ENCODE measurements around the gene SFT2D2.
"Not testable (repeated sequence)": the region's sequence is repeated elsewhere in the genome, so short reads cannot be mapped to it uniquely, and the experiment has no call there.

Gene SFT2D2

GRCh38 chr1:168225476-168226190 lies at the start of gene SFT2D2:
TSS of gene SFT2D2 (plus strand) at chr1:168226004. CDS start at chr1:168226080, 76 bp downstream.
- DNase-seq, result peak; percentile 85

GRCh38 chr1:168178227-168178637 lies 47.6 kb upstream of the SFT2D2 start:
- no peak for DNase-seq

GRCh38 chr1:168178638-168179437 lies 47.0 kb upstream of the SFT2D2 start, which contains the start of gene TIPRL:
TSS of gene TIPRL (plus strand) at chr1:168178962. CDS start at chr1:168179078, 116 bp downstream.
- peak; percentile 98 for DNase-seq

- DNase-seq, result no peak
These were observed 46.2 kb upstream of the SFT2D2 start for GRCh38 chr1:168179438-168180147.

- no peak for DNase-seq
These were observed 45.7 kb upstream of the SFT2D2 start for GRCh38 chr1:168180148-168180524.

GRCh38 chr1:168181063-168181720 lies 44.6 kb upstream of the SFT2D2 start:
- DNase-seq, result not testable (repeated sequence)

- no peak for DNase-seq
These were observed 38.6 kb upstream of the SFT2D2 start for GRCh38 chr1:168187177-168187576.

GRCh38 chr1:168190403-168190802 lies 35.4 kb upstream of the SFT2D2 start:
- DNase-seq, result no peak

GRCh38 chr1:168195199-168196135 lies 30.3 kb upstream of the SFT2D2 start:
- no peak for DNase-seq

- no peak for DNase-seq
These were observed 26.7 kb upstream of the SFT2D2 start for GRCh38 chr1:168199056-168199455.

GRCh38 chr1:168202941-168203654 lies 22.7 kb upstream of the SFT2D2 start:
- no peak for DNase-seq

- DNase-seq, result no peak
These were observed 19.7 kb upstream of the SFT2D2 start for GRCh38 chr1:168206111-168206510.

- not testable (repeated sequence) for DNase-seq
These were observed 18.1 kb upstream of the SFT2D2 start for GRCh38 chr1:168207673-168208072.

- DNase-seq, result no peak
These were observed 15.5 kb upstream of the SFT2D2 start for GRCh38 chr1:168210312-168210711.

GRCh38 chr1:168213349-168213748 lies 12.5 kb upstream of the SFT2D2 start:
- no peak for DNase-seq

GRCh38 chr1:168216171-168216570 lies 9.6 kb upstream of the SFT2D2 start:
- no peak for DNase-seq

GRCh38 chr1:168217664-168218063 lies 8.1 kb upstream of the SFT2D2 start:
- no peak for DNase-seq

- no peak for DNase-seq
These were observed 7.1 kb upstream of the SFT2D2 start for GRCh38 chr1:168218658-168219057.

GRCh38 chr1:168220470-168220871 lies 5.3 kb upstream of the SFT2D2 start:
- no peak for DNase-seq

GRCh38 chr1:168221275-168221674 lies 4.5 kb upstream of the SFT2D2 start:
- no peak for DNase-seq

- no peak for DNase-seq
These were observed 2.5 kb upstream of the SFT2D2 start for GRCh38 chr1:168223261-168223660.
